HS-5 (cell line): ENCODE measurements around the gene TRIM17.

Source experiments
- DNase-seq: peaks from one replicate; pipeline ENCODE4 v3.0.0-alpha.2; 2012; ENCODE audit warnings: low read depth

TRIM17 gene, protein sequence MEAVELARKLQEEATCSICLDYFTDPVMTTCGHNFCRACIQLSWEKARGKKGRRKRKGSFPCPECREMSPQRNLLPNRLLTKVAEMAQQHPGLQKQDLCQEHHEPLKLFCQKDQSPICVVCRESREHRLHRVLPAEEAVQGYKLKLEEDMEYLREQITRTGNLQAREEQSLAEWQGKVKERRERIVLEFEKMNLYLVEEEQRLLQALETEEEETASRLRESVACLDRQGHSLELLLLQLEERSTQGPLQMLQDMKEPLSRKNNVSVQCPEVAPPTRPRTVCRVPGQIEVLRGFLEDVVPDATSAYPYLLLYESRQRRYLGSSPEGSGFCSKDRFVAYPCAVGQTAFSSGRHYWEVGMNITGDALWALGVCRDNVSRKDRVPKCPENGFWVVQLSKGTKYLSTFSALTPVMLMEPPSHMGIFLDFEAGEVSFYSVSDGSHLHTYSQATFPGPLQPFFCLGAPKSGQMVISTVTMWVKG

DNA sequence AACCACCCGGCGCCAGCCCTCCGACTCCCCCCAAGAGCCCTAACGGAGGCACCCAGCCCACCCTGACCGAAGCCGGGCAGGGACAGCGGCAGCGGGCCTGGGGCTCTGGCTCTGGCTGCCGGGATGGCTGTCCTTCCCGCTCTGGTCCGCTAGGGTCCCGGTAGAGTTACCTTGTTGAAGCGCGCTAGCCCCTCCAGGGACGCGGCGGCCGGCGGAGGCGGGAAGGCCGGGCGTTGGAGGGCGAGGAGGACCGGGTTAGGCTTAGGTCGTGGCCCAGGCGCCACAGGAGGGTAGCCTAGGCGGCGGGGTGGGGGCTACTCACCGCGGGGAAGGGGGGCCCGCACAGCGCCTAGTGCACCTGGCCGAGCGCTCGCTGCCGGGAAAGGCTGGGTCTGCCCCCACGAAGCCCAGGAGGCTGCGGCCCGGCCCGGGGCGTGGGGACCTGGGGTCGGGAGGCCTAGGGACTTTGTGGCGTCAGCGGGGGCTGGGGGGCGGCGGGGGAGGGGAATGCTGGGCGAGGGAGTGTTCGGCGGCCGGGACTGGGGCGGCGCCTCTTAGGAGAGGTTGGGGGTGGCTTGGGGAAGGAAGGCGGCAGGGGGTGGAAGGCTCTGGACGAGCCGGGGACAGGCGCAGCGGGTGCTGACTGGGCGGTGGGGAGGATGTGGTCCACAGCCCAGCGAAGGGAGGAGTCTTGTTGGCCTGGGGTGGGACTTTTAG is at the start of gene TRIM17:
Gene TRIM17, minus strand, starts transcription at position 645 of the 717 bp plus-strand sequence. CDS start 1,789 bp downstream, outside the sequence.
- no peak for DNase-seq

DNA sequence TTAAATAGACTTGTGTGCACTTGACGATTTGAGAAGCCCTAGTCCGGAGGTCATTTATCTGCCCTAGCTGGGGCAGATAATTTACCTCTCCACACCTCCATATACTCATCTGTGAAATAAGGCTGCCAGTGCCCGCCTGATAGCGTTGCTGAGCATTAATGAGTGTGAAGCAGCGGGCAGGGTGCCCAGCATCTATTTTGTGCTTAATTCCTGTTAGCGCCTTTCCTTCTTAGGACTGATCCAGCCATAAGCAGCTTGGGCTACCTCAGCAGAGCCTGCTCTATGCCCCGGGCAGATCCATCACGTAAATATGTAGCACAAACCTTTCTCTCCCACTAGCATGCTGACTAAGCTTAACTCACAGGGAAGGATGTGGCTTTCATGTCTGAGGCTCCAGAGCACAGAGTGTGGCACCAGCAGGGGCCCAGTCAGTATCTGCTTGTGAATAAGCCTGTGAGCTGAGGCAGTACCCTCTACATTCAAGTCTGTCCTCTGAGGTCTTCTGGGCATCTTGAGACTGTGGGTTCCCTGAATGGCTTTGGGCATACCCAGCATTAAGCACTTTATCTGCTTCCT is 49.0 kb upstream of the TRIM17 start:
- no peak for DNase-seq

DNA sequence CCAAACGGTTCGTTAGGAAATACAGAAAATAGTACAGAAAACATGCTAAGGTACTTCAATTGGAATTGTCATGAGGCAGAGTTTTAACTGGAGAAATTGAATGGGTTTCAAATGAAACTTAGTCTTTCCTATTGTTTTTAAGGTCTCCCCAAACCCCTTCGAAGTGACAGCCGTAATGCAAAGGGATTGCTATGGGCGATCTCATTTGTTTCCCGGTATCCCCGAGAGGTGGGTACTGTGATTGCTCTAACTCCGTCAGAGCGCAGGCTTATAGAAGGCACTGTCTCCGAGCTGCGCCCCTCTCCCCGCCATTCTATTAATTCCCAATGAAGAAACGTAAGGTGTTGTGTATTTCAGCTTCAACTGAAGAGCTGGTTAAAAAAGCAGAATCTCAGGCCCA is 48.5 kb upstream of the TRIM17 start:
- no peak for DNase-seq

DNA sequence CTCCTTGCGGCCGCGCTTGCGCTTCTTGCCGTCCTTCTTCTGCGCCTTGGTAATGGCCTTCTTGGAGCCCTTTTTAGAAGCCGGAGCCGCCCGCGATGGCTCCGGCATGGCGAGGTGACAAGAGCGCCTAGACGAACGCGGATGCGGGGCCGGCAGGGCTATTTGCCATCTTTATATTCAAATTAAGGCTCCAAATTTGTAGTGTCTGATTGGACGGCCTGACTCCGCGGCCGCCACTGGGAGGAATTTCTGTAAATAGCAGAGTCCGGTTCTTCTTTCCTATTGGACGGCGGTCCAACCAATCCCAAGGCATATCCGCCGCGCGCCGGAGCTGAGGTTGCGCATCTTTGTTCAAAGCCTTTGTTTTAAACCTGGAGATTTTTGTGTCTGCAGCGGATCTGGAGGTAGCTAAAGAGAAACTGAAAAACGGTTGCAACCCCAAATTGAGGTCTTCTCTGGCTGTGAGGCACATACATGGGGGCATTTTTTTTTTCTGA is 47.9 kb upstream of the TRIM17 start:
- DNase-seq, result no peak

DNA sequence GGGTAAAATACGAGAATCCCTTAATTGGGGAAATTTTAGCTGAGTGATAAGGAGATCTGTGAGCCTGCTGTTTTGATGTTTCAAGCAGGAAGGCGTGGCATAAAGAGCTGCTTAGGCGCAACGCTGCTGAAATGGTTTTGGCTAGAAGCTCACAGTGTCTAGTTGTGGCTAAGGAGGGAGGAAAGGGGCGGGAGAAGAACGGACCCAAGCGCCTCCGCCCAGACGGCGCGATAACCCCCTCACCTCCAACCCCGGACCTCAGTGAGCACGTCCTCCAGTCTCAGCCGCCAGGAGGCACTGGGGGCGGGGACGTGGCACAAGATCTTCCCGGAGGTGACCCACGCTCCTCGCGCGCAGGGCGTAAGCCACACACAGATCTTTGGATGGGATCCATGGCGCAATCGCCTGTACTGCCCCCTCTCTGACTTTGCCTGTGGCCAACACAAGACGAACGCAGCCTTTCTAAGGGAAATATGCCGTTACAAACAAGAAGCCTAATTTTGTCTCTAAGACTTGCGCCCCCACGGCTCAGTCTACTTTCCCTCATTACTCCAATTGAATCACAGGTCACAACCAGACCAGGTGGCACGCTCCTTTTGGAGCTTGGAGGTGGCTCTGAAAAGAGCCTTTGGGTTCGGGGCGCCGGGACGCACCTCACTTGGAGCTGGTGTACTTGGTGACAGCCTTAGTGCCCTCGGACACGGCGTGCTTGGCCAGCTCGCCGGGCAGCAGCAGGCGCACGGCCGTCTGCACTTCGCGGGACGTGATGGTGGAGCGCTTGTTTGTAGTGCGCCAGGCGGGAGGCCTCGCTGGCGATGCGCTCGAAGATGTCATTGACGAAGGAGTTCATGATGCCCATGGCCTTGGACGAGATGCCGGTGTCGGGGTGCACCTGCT is 47.1 kb upstream of the TRIM17 start:
- no peak for DNase-seq

DNA sequence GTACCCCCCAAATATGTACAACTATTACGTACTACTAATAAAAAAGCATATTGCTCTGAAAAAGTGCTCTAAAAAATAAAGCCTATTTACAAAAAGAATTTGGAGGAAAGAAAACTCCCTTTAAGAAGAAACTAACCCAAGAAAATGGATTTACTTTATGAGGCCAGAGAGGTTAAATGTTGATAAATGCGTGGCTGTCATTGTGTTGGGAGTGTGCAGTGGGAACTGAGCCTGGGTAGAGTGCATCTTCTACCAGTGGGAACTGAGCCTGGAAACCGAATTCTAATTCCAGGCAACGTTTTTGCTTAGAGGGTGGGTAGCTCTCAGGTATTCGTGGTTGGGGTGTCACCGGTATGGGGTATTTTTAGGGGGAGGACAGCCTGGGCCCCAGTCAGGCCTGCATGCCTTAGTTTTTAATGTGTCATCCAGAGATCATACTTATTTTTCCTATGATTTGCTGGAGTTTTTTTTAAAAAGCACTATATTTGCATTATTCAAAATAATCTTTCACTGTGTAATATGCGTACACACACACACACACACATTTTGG is 46.4 kb upstream of the TRIM17 start:
- no peak for DNase-seq

DNA sequence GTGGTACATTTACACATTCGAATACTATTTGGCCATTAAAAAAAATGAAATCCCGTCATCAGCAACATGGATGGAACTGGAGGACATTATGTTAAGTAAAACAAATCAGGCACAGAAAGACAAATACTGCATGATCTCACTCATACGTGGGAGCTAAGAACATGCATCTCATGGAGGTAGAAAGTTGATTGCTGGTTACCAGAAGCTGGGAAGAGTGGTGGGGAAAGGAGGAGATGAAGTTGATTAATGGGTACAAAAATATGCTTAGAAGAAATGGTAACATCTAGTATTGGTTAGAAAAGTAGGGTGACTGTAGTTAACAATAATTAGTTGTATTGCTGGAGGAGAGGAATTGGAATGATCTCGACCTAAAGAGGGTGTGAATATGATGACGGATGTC is 45.9 kb upstream of the TRIM17 start:
- DNase-seq, result no peak

DNA sequence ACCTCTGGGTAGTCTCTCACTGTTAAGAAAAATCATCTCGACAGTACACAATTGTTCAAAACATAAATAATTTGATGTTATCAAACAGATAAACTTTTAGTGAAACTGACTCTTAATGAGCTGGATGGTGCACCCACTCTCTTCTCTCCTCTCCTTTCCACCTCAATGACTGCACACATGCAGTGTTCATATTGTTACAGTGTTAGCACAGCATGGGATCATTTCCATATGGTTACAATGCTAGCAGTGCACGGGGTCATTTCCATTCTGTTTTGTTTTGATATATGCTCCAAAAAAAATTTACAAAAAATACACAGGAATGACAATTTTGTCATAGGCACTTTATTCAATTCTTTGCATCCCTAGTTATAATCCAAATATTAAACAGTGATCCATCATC is 44.2 kb upstream of the TRIM17 start:
- DNase-seq, result no peak

DNA sequence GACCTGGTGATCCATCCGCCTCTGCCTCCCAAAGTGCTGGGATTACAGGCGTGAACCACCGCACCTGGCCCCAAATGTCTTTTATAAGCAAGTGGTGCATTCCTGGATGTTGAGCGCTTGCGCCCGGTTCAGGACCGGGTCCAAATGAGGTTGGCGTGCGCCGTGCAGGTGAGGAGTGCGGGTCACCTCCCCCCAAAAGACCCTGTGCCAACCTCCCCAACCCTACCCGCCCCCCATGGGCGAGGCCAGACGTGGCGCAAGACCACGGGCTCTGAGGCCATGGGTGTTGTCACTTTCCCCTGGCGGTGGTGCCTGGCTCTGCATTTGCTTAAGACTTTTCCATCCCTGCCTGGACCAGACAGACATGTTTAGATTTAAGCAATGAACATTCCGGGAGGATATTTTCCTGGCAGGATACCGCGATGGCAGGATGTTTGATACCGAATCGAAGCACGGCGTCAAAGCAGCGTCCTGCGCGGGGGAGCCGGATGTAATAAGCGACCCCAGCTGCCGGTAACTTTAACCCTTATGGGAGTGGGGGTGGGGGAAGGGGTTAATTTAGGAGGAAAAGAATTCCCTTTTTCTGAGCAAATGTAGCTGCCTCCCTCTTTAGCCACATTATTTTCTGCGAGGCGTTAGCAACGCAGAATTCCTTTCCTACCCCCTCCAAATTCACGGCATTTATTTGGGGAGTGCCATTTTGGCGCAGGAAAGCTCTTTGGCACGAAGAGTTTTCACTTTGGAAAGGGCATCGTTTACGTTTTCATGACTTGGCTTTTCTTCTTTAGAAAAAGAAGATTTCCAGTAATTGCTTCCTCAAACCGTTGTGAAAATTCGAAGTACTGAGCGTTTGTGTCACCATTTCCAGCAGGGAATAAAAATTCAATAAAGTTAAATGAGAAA is 42.7 kb upstream of the TRIM17 start:
- DNase-seq, result peak; percentile 50

DNA sequence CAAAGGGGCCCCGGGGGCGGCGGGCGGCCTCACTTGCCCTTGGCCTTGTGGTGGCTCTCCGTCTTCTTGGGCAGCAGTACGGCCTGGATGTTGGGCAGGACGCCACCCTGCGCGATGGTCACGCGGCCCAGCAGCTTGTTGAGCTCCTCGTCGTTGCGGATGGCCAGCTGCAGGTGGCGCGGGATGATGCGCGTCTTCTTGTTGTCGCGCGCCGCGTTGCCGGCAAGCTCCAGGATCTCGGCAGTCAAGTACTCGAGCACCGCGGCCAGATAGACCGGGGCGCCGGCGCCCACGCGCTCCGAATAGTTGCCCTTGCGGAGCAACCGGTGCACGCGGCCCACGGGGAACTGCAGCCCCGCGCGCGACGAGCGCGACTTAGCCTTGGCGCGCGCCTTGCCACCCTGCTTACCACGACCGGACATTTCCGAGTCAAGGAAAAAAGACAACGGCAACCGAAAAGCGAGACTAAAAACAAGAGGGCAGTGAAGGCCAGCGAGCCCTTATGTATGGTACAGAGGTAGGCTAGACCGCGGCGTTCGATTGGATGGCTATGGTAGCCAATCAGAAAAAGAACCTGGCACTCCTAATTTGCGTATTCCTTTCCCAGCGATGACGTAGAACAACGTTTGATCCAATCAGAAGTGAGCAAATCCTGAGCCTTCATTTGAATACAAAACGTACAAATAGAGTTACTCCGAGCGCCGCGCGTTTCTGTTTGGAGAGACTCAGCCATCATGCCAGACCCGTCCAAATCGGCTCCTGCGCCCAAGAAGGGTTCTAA is 40.9 kb upstream of the TRIM17 start:
- peak; percentile 97 for DNase-seq

DNA sequence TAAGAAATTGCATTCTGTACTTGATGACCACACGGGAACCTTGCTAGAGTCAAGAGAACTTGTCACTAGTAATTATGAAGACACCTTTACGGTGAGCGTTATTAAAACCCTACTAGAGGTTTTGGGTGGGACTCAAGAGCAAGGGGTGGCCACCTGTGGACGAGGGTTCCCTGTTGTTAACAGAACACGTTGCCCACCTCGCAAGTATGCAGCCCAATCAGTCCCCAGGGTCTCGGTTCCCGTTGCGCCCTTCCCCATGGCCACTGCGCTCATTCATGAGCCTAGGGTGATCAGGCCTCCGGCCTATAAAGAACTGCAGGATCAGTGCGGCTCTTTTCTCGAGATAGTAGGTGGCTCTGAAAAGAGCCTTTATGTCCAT is 40.3 kb upstream of the TRIM17 start:
- DNase-seq, result no peak

DNA sequence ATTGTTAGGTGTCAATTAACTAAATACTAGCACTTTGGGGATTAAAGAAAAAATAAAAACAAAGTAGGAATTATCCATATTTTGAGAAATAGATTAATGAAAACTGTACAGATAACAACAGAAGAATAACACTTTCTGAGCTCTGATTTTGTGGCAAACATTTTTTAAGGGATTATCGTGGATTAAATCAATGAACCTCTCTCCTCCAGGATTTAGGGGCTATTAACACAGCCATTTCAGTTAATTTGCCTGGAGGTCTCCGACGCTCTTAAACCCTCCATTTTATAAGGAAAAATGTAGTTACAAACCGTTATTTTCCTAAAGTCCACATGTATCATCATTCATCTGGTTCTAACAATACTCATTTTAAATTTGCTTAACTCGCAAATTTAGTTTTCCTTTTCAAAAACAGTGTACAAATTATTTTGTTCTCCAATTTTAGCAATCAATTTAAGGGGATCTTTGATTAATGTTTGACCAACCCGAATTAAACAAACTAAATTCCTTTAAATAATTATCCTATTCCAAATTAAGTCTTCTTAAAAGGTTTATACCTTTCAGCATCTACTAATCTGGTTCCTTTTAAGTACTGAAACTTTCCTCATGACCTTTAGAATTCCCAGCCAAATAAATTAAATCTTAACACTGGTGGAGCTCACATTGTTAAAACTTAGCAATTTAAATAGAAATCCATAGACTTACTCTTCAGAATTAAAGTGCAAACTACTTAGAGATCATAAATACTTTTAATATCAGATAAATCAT is 39.8 kb upstream of the TRIM17 start:
- no peak for DNase-seq

DNA sequence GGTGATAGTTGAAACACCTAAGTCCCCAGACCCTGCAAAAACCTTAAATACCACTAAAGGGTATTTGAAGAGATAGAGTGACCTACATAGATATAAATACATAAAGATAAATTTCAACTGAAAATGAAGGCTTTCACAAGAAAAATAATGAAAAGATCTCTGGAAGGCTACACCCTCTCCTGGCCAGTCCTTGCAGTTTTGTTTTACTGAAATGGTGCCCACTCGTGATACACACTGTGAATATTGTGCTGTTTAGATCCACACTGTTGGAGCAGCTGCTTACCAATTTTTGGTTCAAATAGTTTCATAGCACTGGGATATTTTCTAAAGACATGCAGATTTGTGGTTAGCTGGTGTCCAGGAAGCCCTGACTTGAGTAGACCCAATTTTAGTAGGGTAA is 39.1 kb upstream of the TRIM17 start:
- no peak for DNase-seq

DNA sequence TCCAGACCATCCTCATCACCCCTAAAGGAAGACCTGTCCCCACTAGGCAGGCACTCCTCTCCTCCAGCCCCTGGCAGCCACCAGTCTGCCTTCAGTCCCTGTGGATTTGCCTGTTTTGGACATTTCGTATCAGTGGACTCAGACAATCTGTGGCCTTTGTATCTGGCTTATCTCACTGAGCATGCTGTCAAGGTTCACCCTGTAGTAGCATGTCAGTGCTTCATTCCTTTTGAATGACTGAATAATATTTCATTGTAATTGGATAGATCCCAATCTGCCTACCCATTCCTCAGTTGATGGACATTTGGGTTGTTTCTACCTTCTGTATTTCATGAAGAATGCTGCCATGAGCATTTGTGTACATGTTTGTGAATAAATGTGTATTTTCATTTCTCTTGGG is 37.6 kb upstream of the TRIM17 start:
- no peak for DNase-seq

DNA sequence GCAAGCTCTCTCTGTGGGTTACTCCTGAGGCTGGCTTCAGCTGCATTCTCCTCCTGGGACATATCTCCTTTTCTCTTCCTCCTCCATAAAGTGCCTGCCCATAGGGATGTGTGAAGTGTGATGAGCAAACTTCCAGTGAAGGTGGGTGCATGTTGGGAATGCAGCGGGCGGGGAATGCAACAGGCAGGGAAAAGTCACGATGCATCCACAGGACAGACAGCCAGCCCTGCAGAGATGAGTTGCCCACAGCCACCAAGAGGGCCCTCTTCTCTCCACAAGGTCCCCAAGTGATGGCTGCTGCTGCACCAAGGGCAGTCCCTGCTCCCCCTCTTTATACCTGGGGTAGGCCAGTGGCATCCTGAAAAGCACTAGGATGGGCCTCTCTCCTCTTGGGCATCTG is 37.0 kb upstream of the TRIM17 start:
- DNase-seq, result no peak

DNA sequence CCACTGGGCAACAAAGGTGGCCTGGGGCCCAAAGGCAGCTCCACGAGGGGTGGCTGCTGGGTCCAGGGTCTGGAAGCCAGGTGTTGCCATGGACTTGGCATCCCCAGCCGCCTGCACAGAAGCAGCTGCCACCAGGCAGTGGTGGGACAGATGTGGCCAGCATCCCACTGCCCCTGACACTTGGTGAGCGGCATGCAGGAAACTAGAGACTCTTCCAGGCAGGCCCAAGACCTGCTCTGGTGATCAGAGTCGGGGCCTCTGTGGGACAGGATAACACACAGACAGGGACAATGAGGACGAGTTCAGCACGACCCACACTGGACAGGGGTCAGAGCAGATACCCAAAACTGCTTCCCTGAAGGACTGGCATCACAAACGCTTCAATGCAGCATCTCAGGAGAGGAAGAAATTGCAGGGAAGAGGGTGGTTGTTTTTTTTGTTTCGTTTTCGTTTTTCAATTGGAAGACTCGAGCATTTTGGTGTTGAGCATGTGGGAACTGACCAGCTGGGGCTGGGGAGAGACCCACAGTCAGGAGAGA is 36.4 kb upstream of the TRIM17 start:
- no peak for DNase-seq

DNA sequence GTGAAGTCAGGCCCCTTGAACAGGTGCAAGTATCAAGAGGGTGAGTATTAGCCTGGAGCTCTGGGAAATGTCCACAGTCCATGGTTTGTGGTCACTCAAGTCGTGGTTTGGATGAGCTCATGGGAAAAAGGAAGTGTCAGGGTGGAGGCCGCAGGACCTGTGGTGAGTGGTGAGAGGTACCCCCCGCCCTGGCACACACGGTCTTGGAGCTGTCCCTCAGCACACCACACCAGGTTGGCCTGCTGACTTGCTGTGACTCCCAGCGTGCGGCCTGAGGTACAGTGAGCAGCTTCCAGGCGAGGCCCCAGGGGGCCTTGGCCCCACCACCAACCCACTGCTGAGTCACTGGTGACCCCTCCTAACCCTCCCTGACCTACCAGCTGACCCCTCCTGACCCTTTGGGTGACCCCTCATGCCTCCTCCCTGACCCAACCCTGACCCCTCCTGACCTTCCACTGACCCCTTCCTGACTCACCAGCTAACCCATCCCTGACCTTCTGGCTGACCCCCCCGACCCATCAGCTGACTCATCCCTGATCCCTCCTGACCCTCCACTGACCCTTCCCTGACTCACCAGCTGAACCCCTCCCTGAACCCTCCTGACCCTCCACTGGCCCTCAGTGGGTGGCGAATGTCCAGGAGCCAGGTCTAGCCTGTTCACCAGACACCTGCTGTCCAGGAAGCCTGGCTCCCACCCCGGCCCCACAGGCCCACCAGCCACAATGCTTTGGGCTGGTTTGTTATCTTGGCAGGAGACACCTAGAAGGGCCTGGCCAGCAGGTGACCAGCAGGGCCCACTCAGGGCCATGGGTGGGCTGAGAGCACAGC is 35.7 kb upstream of the TRIM17 start:
- no peak for DNase-seq

DNA sequence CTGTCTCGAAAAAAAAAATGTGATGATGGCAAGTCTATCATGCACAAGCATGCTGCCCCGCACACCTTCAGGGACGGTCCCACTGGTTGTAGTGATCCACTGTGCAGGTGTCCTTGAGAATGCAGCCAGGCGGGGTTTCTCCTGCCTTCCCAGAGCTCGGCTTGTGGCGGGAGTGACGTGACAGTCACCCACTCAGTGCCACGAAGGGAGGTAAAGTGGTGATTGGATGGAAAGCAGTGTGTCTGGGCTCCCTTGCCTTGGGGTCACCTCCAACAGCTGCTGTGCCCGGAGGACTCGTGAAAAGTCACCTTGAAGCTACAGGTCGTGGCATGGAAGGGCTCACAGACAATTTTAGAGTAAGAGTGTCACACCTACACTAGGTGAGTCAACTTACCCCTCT is 33.5 kb upstream of the TRIM17 start:
- no peak for DNase-seq
